Uterus (tissue), 2 donors: ENCODE results near the gene TNIP1.

Experiments
- POLR2A ChIP-seq, 2 donors: fragments of 450-650 bp; IDR thresholded peaks; one replicate each; pipeline ENCODE4 v1.6.1; 2016; ENCODE audit warnings: antibody characterized with exemption in 2 of 2, mild to moderate bottlenecking in 1 of 2, moderate library complexity in 1 of 2
- TF ChIP-seq, protein P1 (sequence below), 4 experiments: fragments of 200-600 bp in 2 of 4; fragments of 450-650 bp in 2 of 4; sonication (generic) in 2 of 4; IDR thresholded peaks; one replicate each; pipeline ENCODE4 v1.5.1; 2016 to 2019; ENCODE audit warnings: antibody characterized with exemption in 4 of 4, mild to moderate bottlenecking in 2 of 4, moderate library complexity in 1 of 4

- TF ChIP-seq, protein P1, sequence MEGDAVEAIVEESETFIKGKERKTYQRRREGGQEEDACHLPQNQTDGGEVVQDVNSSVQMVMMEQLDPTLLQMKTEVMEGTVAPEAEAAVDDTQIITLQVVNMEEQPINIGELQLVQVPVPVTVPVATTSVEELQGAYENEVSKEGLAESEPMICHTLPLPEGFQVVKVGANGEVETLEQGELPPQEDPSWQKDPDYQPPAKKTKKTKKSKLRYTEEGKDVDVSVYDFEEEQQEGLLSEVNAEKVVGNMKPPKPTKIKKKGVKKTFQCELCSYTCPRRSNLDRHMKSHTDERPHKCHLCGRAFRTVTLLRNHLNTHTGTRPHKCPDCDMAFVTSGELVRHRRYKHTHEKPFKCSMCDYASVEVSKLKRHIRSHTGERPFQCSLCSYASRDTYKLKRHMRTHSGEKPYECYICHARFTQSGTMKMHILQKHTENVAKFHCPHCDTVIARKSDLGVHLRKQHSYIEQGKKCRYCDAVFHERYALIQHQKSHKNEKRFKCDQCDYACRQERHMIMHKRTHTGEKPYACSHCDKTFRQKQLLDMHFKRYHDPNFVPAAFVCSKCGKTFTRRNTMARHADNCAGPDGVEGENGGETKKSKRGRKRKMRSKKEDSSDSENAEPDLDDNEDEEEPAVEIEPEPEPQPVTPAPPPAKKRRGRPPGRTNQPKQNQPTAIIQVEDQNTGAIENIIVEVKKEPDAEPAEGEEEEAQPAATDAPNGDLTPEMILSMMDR (IDR thresholded peaks at IDR 0.05) = no peak
- TF ChIP-seq POLR2A (IDR thresholded peaks at IDR 0.05) = no peak
These were observed 74.8 kb downstream of the TNIP1 start for GRCh38 chr5:151005950-151006576.
